Activated naive CD4-positive, alpha-beta T cell treated with anti-CD3 and anti-CD28 coated beads, Interleukin-2, amount 50 U/mL, for 72 hours (primary cell): Measurements from ENCODE around the gene ADAT1. TPM values are rescaled to one million over a fixed set of nuclear protein-coding genes. Genes with fewer than 3 reads are reported as not detected.

Source experiments
- ATAC-seq, 2 donors: fragments of 150-1000 bp; cut with Tn5 transposase; 2 replicates each; pipeline ENCODE4 v1.10.0; 2021; ENCODE audit warnings: mild to moderate bottlenecking in 2 of 2, moderate library complexity in 2 of 2
- DNase-seq, 2 donors: peaks; one replicate each; pipeline ENCODE4 v3.0.0; 2021 to 2022; ENCODE audit warnings: low spot score in 2 of 2
- H3K27ac Mint-ChIP-seq, 2 donors: one replicate each; pipeline ENCODE4 v1.8.0; 2022; ENCODE audit warnings: mild to moderate bottlenecking in 2 of 2, mixed read lengths in 2 of 2
- H3K36me3 Mint-ChIP-seq, 2 donors: one replicate each; pipeline ENCODE4 v1.8.0; 2022; ENCODE audit warnings: mixed read lengths in 2 of 2
- H3K9me3 Mint-ChIP-seq, 2 donors: one replicate each; pipeline ENCODE4 v1.8.0; 2022; ENCODE audit warnings: mixed read lengths in 2 of 2
- total RNA-seq, 2 donors: library from RNA; stranded (reverse); gene quantifications; one replicate each; pipeline ENCODE4 v1.2.3, GENCODE V29; 2022

The ADAT1 gene
- total RNA-seq, 2 donors from 2014 or later: 39.0 to 44.8 TPM

DNA sequence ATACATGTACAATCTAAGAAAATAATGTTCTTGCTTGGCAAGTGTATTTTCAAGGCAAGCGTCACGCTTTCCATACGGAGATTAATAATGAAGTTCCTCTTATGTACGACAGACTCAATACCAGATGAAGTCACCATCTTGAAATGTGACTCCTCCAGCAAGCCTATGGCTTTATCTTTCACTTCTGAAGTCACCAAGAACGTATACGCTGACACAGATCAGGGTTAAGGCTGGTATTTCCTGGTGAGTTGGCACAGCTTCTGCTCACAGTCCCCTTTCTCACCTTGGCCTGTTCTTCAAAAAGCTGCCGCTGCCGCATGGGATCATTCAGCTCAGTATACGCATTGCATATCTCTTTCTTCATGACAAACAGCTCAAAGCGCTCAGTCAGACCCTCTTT is 6.1 kb upstream of the ADAT1 start:
- ATAC-seq (no peak), DNase-seq (no peak)
- H3K9me3 Mint-ChIP-seq: no peaks in the 10 kb centered on the region
- H3K27ac Mint-ChIP-seq: peak overlapping the region; percentile 41 to 52
- peaks cover 57 to 78% of the 10 kb centered on the region in 2 donors for H3K36me3 Mint-ChIP-seq

DNA sequence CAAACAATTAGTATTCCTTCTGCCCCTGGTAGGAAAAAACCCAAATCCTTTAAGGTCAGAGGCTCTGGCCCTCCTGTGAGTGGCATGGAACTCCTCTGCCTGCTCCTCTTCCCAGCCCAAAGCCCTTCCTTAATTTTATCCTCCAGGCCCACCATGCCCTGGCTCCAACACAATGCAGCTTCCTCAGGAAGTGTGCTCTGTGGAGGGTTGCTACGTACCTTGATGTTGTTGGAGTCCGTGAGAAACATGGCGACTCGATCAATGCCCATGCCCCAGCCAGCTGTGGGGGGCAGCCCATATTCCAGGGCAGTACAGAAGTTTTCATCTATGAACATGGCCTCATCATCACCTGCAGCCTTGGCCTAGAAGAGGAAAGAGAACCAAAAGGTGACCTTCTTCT is 5.3 kb upstream of the ADAT1 start:
- Mint-ChIP-seq H3K9me3 (no peaks in the 10 kb centered on the region), H3K36me3 (peaks cover 57 to 73% of the 10 kb centered on the region in 2 donors), H3K27ac (peak overlapping the region; percentile 41 to 77)
- ATAC-seq (no peak), DNase-seq (no peak)

DNA sequence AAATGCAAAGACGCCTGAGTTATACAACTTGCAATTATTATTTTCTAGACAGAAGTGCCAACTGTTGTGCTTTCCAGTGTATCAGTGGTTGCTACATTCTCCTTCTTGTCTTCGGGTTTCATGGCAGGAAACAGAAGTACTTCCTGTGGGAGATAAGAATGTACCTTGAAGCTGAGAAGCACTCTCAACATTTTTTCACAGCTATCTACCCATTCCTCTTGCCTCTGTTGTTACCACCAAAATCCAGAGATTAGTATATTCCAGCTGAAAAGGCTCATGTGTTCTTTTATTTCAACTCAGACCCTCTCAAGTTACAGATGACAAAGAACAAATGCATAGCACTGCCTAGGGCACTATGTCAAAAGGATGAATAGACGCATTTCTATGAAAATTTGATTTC is 4.8 kb upstream of the ADAT1 start:
- ATAC-seq: no peak
- H3K36me3 Mint-ChIP-seq: peaks cover 59 to 73% of the 10 kb centered on the region in 2 donors

DNA sequence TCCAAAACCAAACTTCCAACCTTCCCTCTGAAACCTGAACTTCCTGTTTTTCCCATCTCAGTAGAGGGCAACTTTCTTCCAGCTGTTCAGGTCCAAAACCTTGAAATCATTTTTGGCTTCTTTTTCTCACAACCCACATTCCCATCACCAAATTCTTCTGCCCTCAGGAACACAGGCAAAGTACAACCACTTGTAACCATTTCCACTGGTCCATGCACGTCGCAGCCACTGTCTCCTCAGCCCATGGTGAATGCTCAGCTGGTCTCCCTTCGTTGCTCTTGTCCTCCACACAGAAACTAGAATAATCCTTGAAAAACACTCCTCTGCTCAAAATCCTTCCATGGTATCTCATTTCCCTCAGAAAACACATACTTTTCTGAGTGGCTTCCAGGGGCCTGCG is 3.7 kb upstream of the ADAT1 start:
- H3K27ac Mint-ChIP-seq: peak overlapping the region; percentile 1 to 5
- no peak for ATAC-seq
- peaks cover 65 to 67% of the 10 kb centered on the region in 2 donors for H3K36me3 Mint-ChIP-seq
- no peaks in the 10 kb centered on the region for H3K9me3 Mint-ChIP-seq
- no peak for DNase-seq

More for the DNA sequence above, 4.8 kb upstream of the ADAT1 start:
- no peaks in the 10 kb centered on the region for H3K9me3 Mint-ChIP-seq
- DNase-seq: no peak
- peak overlapping the region; percentile 41 to 77 for H3K27ac Mint-ChIP-seq

DNA sequence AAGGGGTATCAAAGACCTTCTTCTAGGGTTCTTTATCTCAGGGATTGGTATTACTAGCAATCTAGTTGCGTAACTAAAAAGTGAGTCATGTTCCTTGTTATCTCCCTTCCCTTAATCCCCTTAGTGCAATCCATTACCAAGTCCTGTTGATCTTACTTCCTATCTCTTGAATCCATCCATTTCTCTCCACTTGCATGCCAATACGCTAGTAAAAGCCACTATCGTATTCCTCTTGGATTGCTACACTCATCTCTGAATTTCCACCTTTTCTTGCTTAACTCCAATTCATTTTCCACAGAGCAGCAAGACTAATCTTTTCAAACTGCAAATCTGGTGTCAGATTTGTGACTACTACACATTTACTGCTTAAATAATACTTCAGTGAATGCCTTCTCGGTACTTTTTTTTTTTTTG is 1.8 kb upstream of the ADAT1 start:
- H3K9me3 Mint-ChIP-seq: no peaks in the 10 kb centered on the region
- DNase-seq: no peak
- peaks cover 57 to 59% of the 10 kb centered on the region in 2 donors for H3K36me3 Mint-ChIP-seq
- H3K27ac Mint-ChIP-seq: peak overlapping the region in 1 of 2 donors; percentile 14
- ATAC-seq: no peak

DNA sequence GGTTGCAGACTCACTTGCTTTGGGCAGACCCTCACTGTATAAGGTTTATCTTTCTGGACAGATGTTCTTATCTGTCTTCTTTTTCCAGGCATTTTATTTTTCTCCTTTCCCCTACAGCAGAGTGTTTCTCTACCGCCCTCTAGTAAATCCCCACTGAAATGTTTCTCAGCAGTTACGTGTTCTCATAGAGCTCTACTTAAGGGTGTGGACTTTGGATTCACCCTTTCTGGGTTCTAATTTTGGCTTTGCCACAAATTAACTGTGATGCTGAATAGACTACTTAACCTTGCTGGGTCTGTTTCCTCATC is 2.0 kb downstream of the ADAT1 start:
- peaks cover 37 to 47% of the 10 kb centered on the region in 2 donors for H3K36me3 Mint-ChIP-seq
- no peak for DNase-seq
- no peak overlapping the region for H3K27ac Mint-ChIP-seq
- ATAC-seq: no peak
- no peaks in the 10 kb centered on the region for H3K9me3 Mint-ChIP-seq

GRCh38 chr16:75620326-75621169 is 2.5 kb downstream of the ADAT1 start:
- H3K27ac Mint-ChIP-seq: no peak overlapping the region
- peaks cover 34 to 44% of the 10 kb centered on the region in 2 donors for H3K36me3 Mint-ChIP-seq
- ATAC-seq (no peak), DNase-seq (no peak)
- no peaks in the 10 kb centered on the region for H3K9me3 Mint-ChIP-seq

DNA sequence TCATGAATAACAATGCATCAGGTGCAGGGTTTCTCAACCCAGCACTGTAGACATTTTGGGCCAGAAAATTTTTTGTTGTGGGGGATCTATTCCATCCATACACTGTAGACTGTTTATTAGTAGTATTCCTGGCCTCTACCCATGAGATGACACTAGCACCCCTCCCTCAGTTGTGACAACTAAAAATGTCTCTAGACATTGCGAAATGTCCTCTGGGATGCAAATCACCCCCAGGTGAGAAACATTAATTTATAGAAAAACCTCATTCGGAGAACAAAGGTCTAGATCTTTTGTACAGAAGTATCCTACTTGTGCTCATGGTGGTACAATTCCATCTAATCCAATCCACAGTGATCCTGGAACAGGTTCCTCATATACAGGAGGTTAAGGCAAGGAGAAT is 4.3 kb downstream of the ADAT1 start:
- H3K36me3 Mint-ChIP-seq: peaks cover 34 to 37% of the 10 kb centered on the region in 2 donors
- no peaks in the 10 kb centered on the region for H3K9me3 Mint-ChIP-seq
- H3K27ac Mint-ChIP-seq: no peak overlapping the region
- ATAC-seq (no peak), DNase-seq (no peak)

DNA sequence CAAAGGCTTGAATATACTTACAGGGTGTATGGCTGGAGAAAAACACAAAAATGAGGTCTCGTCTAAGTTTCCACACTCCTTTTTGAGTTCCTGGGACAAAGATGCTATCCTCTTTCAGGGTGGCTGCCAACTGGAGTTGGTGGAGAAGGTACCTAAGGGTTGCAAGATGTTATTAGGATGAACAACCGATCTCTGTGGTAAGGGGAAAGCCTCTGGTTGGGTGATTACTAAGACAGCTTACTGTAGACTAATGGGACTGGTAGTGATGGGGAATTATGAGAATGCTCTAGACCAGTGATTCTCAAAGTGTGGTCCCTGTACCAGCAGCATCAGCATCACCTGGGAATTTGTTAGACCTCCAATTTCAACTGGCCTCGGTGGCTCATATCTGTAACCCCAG is 6.0 kb downstream of the ADAT1 start:
- H3K36me3 Mint-ChIP-seq: peaks cover 35 to 37% of the 10 kb centered on the region in 2 donors
- H3K9me3 Mint-ChIP-seq: no peaks in the 10 kb centered on the region
- DNase-seq (no peak), ATAC-seq (peak; percentile 2 to 13)
- peak overlapping the region; percentile 46 to 79 for H3K27ac Mint-ChIP-seq

DNA sequence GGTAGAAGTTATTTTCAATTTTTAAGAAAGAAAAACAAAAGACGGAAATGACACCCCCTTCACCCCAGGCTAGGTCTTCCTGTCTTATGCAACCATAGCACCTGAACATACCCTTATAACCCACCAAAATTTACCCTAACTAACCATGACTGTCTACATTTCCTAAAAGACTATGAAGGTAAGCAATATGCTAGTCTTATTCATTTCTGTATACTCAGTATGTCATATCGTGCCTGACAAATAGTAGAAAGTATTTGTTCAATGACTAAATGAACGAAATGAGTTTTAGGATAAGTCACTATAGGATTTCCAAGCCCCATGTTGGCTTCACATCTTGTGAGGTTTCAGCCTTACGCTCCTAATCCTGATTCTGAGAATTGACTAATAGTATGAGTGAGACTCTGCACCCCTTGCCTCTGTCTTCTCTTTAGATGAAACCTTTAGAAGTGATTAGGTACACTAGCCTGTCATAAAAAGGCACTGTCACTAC is 6.5 kb downstream of the ADAT1 start:
- peak; percentile 86 to 93 for ATAC-seq
- no peak for DNase-seq
- Mint-ChIP-seq H3K36me3 (peaks cover 30 to 39% of the 10 kb centered on the region in 2 donors), H3K27ac (peak overlapping the region; percentile 46 to 85), H3K9me3 (no peaks in the 10 kb centered on the region)

DNA sequence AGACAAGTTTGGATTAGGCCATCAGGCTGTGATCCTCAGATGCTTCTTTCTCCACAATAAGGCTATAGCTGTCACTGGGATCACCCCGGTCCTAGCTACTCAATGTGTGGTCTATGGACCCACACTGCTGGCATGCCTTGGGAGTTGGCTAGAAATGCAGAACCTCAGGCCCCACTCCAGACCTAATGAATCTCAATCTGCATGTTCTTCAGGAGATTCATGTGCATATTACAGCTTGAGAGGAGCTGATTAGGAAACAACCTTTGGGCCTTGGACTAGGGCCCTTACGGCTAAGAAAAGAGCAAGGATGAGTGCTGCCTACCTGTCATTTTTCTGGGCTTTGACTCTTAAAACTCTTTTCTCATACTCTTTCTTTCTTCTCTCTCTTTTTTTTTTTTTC is 7.5 kb downstream of the ADAT1 start:
- peaks cover 26 to 39% of the 10 kb centered on the region in 2 donors for H3K36me3 Mint-ChIP-seq
- H3K9me3 Mint-ChIP-seq: no peaks in the 10 kb centered on the region
- DNase-seq: no peak
- H3K27ac Mint-ChIP-seq: peak overlapping the region; percentile 19 to 85
- ATAC-seq: no peak

DNA sequence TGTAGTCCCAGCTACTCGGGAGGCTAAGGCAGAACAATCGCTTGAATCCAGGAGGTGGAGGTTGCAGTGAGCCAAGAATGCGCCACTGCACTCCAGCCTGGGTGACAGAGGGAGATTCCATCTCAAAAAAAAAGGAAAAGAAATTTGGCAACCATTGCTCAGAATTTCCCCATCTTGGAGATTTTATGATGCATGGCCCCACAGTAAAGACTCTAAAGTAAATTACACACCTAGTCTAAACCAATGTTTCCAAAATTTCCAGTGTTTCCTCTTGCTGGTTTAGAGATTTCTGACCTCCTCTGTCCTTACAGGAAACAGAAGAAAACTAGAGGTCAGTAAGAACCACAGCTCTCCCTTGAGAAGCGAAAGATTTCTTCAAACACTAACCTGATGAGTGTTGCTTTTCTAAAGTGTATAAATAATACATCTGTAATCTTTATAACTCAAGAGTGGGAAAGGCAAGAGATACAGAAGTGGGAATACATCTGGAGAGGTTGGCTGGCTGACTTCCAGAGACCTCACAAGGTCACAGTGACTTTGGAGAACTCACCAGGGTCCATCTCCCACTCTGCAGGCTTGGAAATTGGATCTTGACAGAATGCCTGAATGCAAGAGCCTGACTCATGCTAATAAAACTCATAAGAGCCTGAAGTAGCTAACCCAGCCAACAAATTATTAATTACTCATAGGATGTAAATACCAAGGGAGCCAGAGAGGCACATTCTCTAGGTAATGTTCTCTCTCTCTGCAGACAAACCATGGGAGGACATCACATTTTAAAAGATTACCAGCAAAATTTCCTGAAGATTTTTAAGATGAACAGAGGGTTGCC is 8.8 kb downstream of the ADAT1 start:
- H3K36me3 Mint-ChIP-seq: peaks cover 26 to 33% of the 10 kb centered on the region in 2 donors
- ATAC-seq (no peak), DNase-seq (no peak)
- H3K9me3 Mint-ChIP-seq: no peaks in the 10 kb centered on the region
- H3K27ac Mint-ChIP-seq: no peak overlapping the region

GRCh38 chr16:75606507-75606906 is 16.6 kb downstream of the ADAT1 start:
- ATAC-seq (no peak), DNase-seq (no peak)
- peaks cover 28 to 29% of the 10 kb centered on the region in 2 donors for H3K36me3 Mint-ChIP-seq
- no peak overlapping the region for H3K27ac Mint-ChIP-seq
- H3K9me3 Mint-ChIP-seq: no peaks in the 10 kb centered on the region

GRCh38 chr16:75603241-75603640 is 19.8 kb downstream of the ADAT1 start:
- Mint-ChIP-seq H3K9me3 (no peaks in the 10 kb centered on the region), H3K27ac (no peak overlapping the region), H3K36me3 (peaks cover 30 to 31% of the 10 kb centered on the region in 2 donors)
- DNase-seq: no peak
- no peak for ATAC-seq

DNA sequence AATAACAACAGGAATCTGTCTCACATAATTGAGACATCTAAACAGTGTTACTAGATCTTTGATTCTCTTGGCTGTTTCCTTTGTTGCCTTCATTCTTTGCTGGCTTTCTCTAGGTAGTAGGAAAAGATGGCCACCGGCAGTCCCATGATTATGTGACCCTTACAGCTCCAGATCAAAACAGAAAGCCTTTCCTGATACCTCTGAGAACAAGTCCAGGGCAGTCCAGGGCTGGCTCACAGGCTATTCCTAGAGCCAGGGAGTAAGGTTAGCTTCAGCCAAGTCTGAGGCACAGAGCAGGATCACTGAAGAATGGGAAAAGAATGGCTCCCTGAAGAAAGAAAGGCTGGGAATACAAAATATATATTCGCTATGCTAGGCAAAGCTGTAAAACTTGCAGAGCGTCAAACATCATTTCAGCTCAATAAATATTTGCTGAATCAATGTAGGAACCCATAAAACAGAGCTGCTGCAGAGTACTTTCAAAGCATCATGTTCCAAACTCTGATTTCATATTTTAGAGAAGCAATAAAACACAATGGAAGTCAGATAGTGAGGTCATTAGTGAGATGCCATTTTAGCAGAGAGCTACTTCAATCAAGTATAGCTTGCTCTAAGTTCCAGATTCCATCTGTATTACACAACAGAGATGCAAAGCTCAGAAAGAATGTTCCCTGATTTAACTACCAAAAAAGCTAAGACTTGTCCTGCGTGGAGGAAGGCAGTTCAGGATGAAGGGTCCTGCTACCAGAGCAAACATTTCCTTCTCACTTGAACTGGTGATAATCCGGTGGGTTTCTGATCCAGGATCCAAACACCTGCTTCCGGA is 23.4 kb downstream of the ADAT1 start:
- ATAC-seq (no peak), DNase-seq (no peak)
- Mint-ChIP-seq H3K9me3 (no peaks in the 10 kb centered on the region), H3K27ac (peak overlapping the region; percentile 60 to 75), H3K36me3 (peaks cover 33 to 42% of the 10 kb centered on the region in 2 donors)
